Neural cell (in vitro differentiated cells): Measurements from ENCODE around the gene HK2. TPM values are rescaled to one million over a fixed set of nuclear protein-coding genes. Genes with fewer than 3 reads are reported as not detected.

Experiments
- H2AFZ ChIP-seq: fragments of 200-600, 300-800 bp; sonication (generic), shearing (Covaris generic); 2 replicates; pipeline ENCODE4 v1.6.0; 2014; ENCODE audit warnings: low read depth, mild to moderate bottlenecking, antibody characterized with exemption, low read length, moderate library complexity
- H3F3A ChIP-seq: fragments of 200-600 bp; shearing (Covaris generic); 2 replicates; pipeline ENCODE4 v1.6.1; 2016; ENCODE audit warnings: mild to moderate bottlenecking, moderate library complexity, mixed read lengths, antibody characterized with exemption, low read length; ENCODE audit not compliant: insufficient read depth, poor library complexity, severe bottlenecking
- H3K27ac ChIP-seq: fragments of 200-600, 300-800 bp; sonication (generic), shearing (Covaris generic); 2 replicates; pipeline ENCODE4 v1.5.1; 2014; ENCODE audit warnings: mild to moderate bottlenecking, low read length, moderate library complexity
- H3K27me3 ChIP-seq: fragments of 300-800, 200-600 bp; sonication (generic), shearing (Covaris generic); 2 replicates; pipeline ENCODE4 v1.6.0; 2014; ENCODE audit warnings: mild to moderate bottlenecking, low read depth, low read length, moderate library complexity; ENCODE audit not compliant: insufficient read depth
- H3K36me3 ChIP-seq: fragments of 300-800, 200-600 bp; sonication (generic), shearing (Covaris generic); 2 replicates; pipeline ENCODE4 v1.5.1; 2014; ENCODE audit warnings: mild to moderate bottlenecking, antibody characterized with exemption, low read length, moderate library complexity; ENCODE audit not compliant: insufficient read depth
- H3K4me2 ChIP-seq: fragments of 300-800, 200-600 bp; sonication (generic), shearing (Covaris generic); 2 replicates; pipeline ENCODE4 v1.6.0; 2014; ENCODE audit warnings: mild to moderate bottlenecking, low read length
- H3K4me3 ChIP-seq: fragments of 300-800, 200-600 bp; sonication (generic), shearing (Covaris generic); 2 replicates; pipeline ENCODE4 v1.5.1; 2014; ENCODE audit warnings: mild to moderate bottlenecking, low read length, moderate library complexity
- H3K79me2 ChIP-seq: fragments of 200-600 bp; shearing (Covaris generic); replicated peaks from 2 replicates; pipeline ENCODE4 v1.6.0; 2014; ENCODE audit warnings: mild to moderate bottlenecking, low read length, moderate library complexity; ENCODE audit not compliant: insufficient read depth
- H3K9ac ChIP-seq: fragments of 300-800, 200-600 bp; sonication (generic), shearing (Covaris generic); 2 replicates; pipeline ENCODE4 v1.6.1; 2016; ENCODE audit warnings: mild to moderate bottlenecking, low read length, mixed read lengths
- H3K9me2 ChIP-seq: fragments of 200-600 bp; shearing (Covaris generic); 2 replicates; pipeline ENCODE4 v1.6.1; 2016; ENCODE audit warnings: mild to moderate bottlenecking, low read length, mixed read lengths; ENCODE audit not compliant: insufficient read depth
- H3K9me3 ChIP-seq: fragments of 200-600, 300-800 bp; sonication (generic), shearing (Covaris generic); 2 replicates; pipeline ENCODE4 v1.6.1; 2016; ENCODE audit warnings: mild to moderate bottlenecking, mixed run types, low read length, moderate library complexity, mixed read lengths
- H4K20me1 ChIP-seq: fragments of 200-600 bp; shearing (Covaris generic); 2 replicates; pipeline ENCODE4 v1.6.1; 2016; ENCODE audit warnings: mild to moderate bottlenecking, mixed run types; ENCODE audit not compliant: insufficient read depth
- CTCF ChIP-seq: fragments of 450-650 bp; IDR thresholded peaks from 2 replicates; pipeline ENCODE4 v1.5.1; 2014; ENCODE audit warnings: antibody characterized with exemption, mild to moderate bottlenecking, moderate library complexity; ENCODE audit not compliant: poor library complexity, severe bottlenecking
- EP300 ChIP-seq: fragments of 450-650 bp; conservative IDR thresholded peaks from 2 replicates; pipeline ENCODE4 v1.6.1; 2014; ENCODE audit warnings: antibody characterized with exemption, mild to moderate bottlenecking, moderate library complexity; ENCODE audit not compliant: poor library complexity, severe bottlenecking
- EZH2 ChIP-seq: fragments of 200-600, 300-800 bp; shearing (Covaris generic), sonication (generic); IDR thresholded peaks from 2 replicates; pipeline ENCODE4 v1.6.1; 2014; ENCODE audit warnings: antibody characterized with exemption, low read length, borderline replicate concordance, mild to moderate bottlenecking; ENCODE audit not compliant: insufficient read depth, poor library complexity, severe bottlenecking
- MXI1 ChIP-seq: fragments of 450-650 bp; conservative IDR thresholded peaks from 2 replicates; pipeline ENCODE4 v1.6.1; 2014; ENCODE audit warnings: antibody characterized with exemption, mild to moderate bottlenecking; ENCODE audit not compliant: poor library complexity, severe bottlenecking
- POLR2AphosphoS5 ChIP-seq: IDR thresholded peaks from 2 replicates; pipeline ENCODE4 v1.6.1; 2012
- RAD21 ChIP-seq: fragments of 450-650 bp; conservative IDR thresholded peaks from 2 replicates; pipeline ENCODE4 v1.6.1; 2014; ENCODE audit warnings: antibody characterized with exemption, mild to moderate bottlenecking, moderate library complexity
- REST ChIP-seq: IDR thresholded peaks from 2 replicates; pipeline ENCODE4 v1.6.1; 2012; ENCODE audit warnings: borderline replicate concordance
- SMC3 ChIP-seq: fragments of 450-650 bp; conservative IDR thresholded peaks from 2 replicates; pipeline ENCODE4 v1.6.1; 2014; ENCODE audit warnings: antibody characterized with exemption, mild to moderate bottlenecking, moderate library complexity; ENCODE audit not compliant: poor library complexity
- TAF1 ChIP-seq: IDR thresholded peaks from 2 replicates; pipeline ENCODE4 v1.6.1; 2012; ENCODE audit warnings: low read depth
- polyA plus RNA-seq: library from polyadenylated mRNA; depleted of rRNA; stranded (reverse); fragments of >200 nt; gene quantifications from 2 replicates; pipeline ENCODE4 v1.2.3, GENCODE V29; 2014

Gene HK2
- polyA plus RNA-seq, 1 donor from 2014 or later, result 0.47 TPM

- Histone ChIP-seq H3K9me3 (no peaks in the 10 kb centered on the region), H3K27me3 (no peaks in the 10 kb centered on the region), H3K36me3 (no peaks in the 10 kb centered on the region), H3K79me2 (no peaks in the 10 kb centered on the region), H3K27ac (no peak overlapping the region), H3K9me2 (no peaks in the 10 kb centered on the region), H3K4me3 (no peak overlapping the region), H3K9ac (no peak overlapping the region), H3F3A (no peaks in the 10 kb centered on the region), H4K20me1 (no peaks in the 10 kb centered on the region), H2AFZ (no peak overlapping the region), H3K4me2 (no peak overlapping the region)
- TF ChIP-seq POLR2AphosphoS5 (no peak), RAD21 (no peak), EZH2 (no peak), MXI1 (no peak), CTCF (no peak), TAF1 (no peak), REST (no peak), EP300 (no peak)
Observed at GRCh38 chr2:74881626-74882298, 47.8 kb downstream of the HK2 start.

GRCh38 chr2:74882299-74882687 lies 48.4 kb downstream of the HK2 start:
- TF ChIP-seq TAF1 (no peak), EZH2 (no peak), SMC3 (no peak), REST (no peak), MXI1 (no peak), EP300 (no peak), RAD21 (no peak), CTCF (no peak), POLR2AphosphoS5 (no peak)

More at GRCh38 chr2:74882299-74882687, 48.4 kb downstream of the HK2 start:
- H3F3A ChIP-seq, result no peaks in the 10 kb centered on the region
- H3K27ac ChIP-seq, result no peak overlapping the region
- H3K9me3 ChIP-seq, result no peaks in the 10 kb centered on the region
- H2AFZ ChIP-seq, result no peak overlapping the region
- H3K4me2 ChIP-seq, result no peak overlapping the region
- no peak overlapping the region for H3K9ac ChIP-seq
- no peaks in the 10 kb centered on the region for H3K36me3 ChIP-seq
- no peaks in the 10 kb centered on the region for H3K9me2 ChIP-seq
- no peaks in the 10 kb centered on the region for H3K27me3 ChIP-seq
- no peaks in the 10 kb centered on the region for H3K79me2 ChIP-seq
- H4K20me1 ChIP-seq, result no peaks in the 10 kb centered on the region
- H3K4me3 ChIP-seq, result no peak overlapping the region
